PC-3 (cell line): Measurements from ENCODE around the gene WDR36. TPM values are rescaled to one million over a fixed set of nuclear protein-coding genes. Genes with fewer than 3 reads are reported as not detected.

Experiments
- ATAC-seq: fragments of 200-7000 bp; cut with Tn5 transposase; 2 replicates; pipeline ENCODE4 v1.9.1; 2020; ENCODE audit warnings: mild to moderate bottlenecking, moderate library complexity
- BruUV-seq: library from RNA; stranded (reverse); fragments of 400-500 nt; replicated peaks from 2 replicates; lab custom pipeline; 2021; lab: Mats Ljungman, UMichigan
- CTCF ChIA-PET: fragments of 300-600 bp; sonication (Branson Sonifier 250); formaldehyde crosslinking; loops from one replicate; lab custom pipeline; 2022; ENCODE audit warnings: antibody characterized with exemption; lab: Charles Lee
- POLR2A ChIA-PET: fragments of 300-600 bp; sonication (Branson Sonifier 250); formaldehyde crosslinking; loops from one replicate; lab custom pipeline; 2022; ENCODE audit warnings: antibody characterized with exemption; ENCODE audit not compliant: unreplicated experiment; lab: Charles Lee
- DNase-seq: peaks from one replicate; pipeline ENCODE4 v3.0.0-alpha.2; 2015
- H2AFZ ChIP-seq: fragments of 300-600 bp; sonication (generic); 2 replicates; pipeline ENCODE4 v1.6.0; 2016; ENCODE audit warnings: antibody characterized with exemption, low read length
- H3F3A ChIP-seq: fragments of 300-600 bp; sonication (generic); one replicate; pipeline ENCODE4 v1.6.0; 2017; ENCODE audit warnings: antibody characterized with exemption, low read length, control low read depth, mild to moderate bottlenecking; ENCODE audit not compliant: unreplicated experiment
- H3K27ac ChIP-seq: fragments of 300-600 bp; sonication (generic); 2 replicates; pipeline ENCODE4 v1.5.1; 2016; ENCODE audit warnings: mild to moderate bottlenecking, low read length
- H3K27me3 ChIP-seq: fragments of 300-600 bp; sonication (generic); 2 replicates; pipeline ENCODE4 v1.6.1; 2016; ENCODE audit warnings: low read length, mixed read lengths
- H3K36me3 ChIP-seq: fragments of 300-600 bp; sonication (generic); 2 replicates; pipeline ENCODE4 v1.6.1; 2016; ENCODE audit warnings: low read depth, mixed run types, low read length, mixed read lengths
- H3K4me1 ChIP-seq: fragments of 300-600 bp; sonication (generic); 2 replicates; pipeline ENCODE4 v1.5.1; 2016; ENCODE audit warnings: low read length; ENCODE audit not compliant: insufficient read depth
- H3K4me2 ChIP-seq: fragments of 300-600 bp; sonication (generic); 2 replicates; pipeline ENCODE4 v1.6.0; 2016; ENCODE audit warnings: low read length
- H3K4me3 ChIP-seq: fragments of 300-600 bp; sonication (generic); 2 replicates; pipeline ENCODE4 v1.5.1; 2016; ENCODE audit warnings: mild to moderate bottlenecking, low read length, mixed read lengths
- H3K79me2 ChIP-seq: fragments of 300-600 bp; sonication (generic); 2 replicates; pipeline ENCODE4 v1.6.1; 2017; ENCODE audit warnings: low read length, mixed read lengths
- H3K9ac ChIP-seq: fragments of 300-600 bp; sonication (generic); 2 replicates; pipeline ENCODE4 v1.6.0; 2016; ENCODE audit warnings: mild to moderate bottlenecking, low read length
- H3K9me2 ChIP-seq: fragments of 300-600 bp; sonication (generic); replicated peaks from 2 replicates; pipeline ENCODE4 v1.6.1; 2016; ENCODE audit warnings: mixed run types, low read length, mixed read lengths
- H3K9me3 ChIP-seq: fragments of 300-600 bp; sonication (generic); 2 replicates; pipeline ENCODE4 v1.6.1; 2016; ENCODE audit warnings: low read length, mixed read lengths
- H4K20me1 ChIP-seq: fragments of 300-600 bp; sonication (generic); 2 replicates; pipeline ENCODE4 v1.6.1; 2016; ENCODE audit warnings: low read length, mixed read lengths
- CTCF ChIP-seq: fragments of 300-600 bp; sonication (generic); conservative IDR thresholded peaks from 2 replicates; pipeline ENCODE4 v1.5.1; 2017; ENCODE audit warnings: antibody characterized with exemption, low read depth, mild to moderate bottlenecking, low read length
- EZH2 ChIP-seq: fragments of 300-600 bp; sonication (generic); IDR thresholded peaks from one replicate; pipeline ENCODE4 v1.6.1; 2017; ENCODE audit warnings: antibody characterized with exemption, mild to moderate bottlenecking, low read length; ENCODE audit not compliant: unreplicated experiment
- EZH2phosphoT487 ChIP-seq: fragments of 300-600 bp; sonication (generic); IDR thresholded peaks from 2 replicates; pipeline ENCODE4 v1.6.1; 2018; ENCODE audit warnings: mild to moderate bottlenecking, antibody characterized with exemption, low read length, borderline replicate concordance
- intact Hi-C: fragments of 100-400 bp; cut with micrococcal nuclease; formaldehyde crosslinking; loops from 2 replicates; pipeline ENCODE4 v1.9.0; 2023
- total RNA-seq: library from RNA; depleted of rRNA; stranded (reverse); fragments of >200 nt; gene quantifications from 2 replicates; pipeline ENCODE4 v1.2.3, GENCODE V29; 2014

Gene WDR36
- total RNA-seq, 1 experiment from 2014 or later, result 38.2 TPM

DNA sequence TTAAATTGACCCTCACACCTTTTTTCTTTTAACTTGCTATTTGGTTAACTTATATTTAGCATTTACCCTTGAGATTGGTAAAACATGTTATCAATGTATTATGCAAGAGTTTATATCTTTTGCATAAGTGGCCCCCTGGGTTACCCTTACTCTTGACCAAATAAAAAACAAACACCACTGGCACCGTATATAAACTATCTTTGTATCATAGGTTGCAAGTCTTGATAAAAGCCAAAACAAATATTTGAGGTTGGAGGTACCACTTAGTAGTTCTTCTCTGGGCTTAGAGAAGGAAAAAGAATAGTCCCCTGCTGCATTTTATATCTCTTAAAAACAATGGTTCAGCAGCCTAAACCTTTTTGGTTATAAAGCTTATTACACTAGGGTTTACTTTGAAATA is 61.3 kb downstream of the WDR36 start:
- Histone ChIP-seq H3K9me3 (no peaks in the 10 kb centered on the region), H2AFZ (no peak overlapping the region), H3K4me2 (no peak overlapping the region), H3F3A (no peaks in the 10 kb centered on the region), H3K4me1 (no peaks in the 10 kb centered on the region), H3K9me2 (no peaks in the 10 kb centered on the region), H4K20me1 (no peaks in the 10 kb centered on the region), H3K9ac (no peak overlapping the region), H3K4me3 (no peak overlapping the region), H3K27me3 (peaks cover 14% of the 10 kb centered on the region), H3K36me3 (no peaks in the 10 kb centered on the region), H3K79me2 (no peaks in the 10 kb centered on the region), H3K27ac (no peak overlapping the region)
- no TSS peak for BruUV-seq
- intact Hi-C loops, result no loop called here
- ChIA-PET POLR2A (no interaction called here), CTCF (no interaction called here)
- no peak for TF ChIP-seq CTCF
- TF ChIP-seq EZH2, result no peak
- TF ChIP-seq EZH2phosphoT487, result no peak
- ATAC-seq (no peak), DNase-seq (no peak)

DNA sequence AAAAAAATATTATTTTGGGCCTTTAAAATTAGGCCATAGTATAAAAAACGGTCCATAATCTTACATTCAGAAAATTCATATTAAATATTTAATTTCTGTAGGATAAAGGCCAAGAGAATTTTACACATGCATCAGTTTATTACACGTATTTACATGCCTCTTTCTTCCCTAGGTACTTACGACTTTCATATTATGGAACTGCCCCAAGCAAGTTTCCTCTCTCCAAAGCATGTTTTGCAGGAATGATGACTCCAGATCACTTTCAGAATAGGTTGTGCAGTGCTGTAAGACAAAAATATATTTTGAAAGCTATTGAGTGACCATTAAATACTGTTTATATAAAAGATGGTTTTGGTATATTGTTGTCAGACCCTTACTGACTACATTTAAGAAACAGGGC is 61.8 kb downstream of the WDR36 start:
- peaks cover 14% of the 10 kb centered on the region for H3K27me3 ChIP-seq
- no peak for DNase-seq
- H2AFZ ChIP-seq, result no peak overlapping the region
- H3K4me3 ChIP-seq, result no peak overlapping the region
- H3F3A ChIP-seq, result no peaks in the 10 kb centered on the region
- ATAC-seq, result no peak
- H3K4me2 ChIP-seq, result no peak overlapping the region
- no peaks in the 10 kb centered on the region for H3K36me3 ChIP-seq
- no peaks in the 10 kb centered on the region for H3K79me2 ChIP-seq
- H3K9me2 ChIP-seq, result no peaks in the 10 kb centered on the region
- H3K27ac ChIP-seq, result no peak overlapping the region
- intact Hi-C loops, result no loop called here
- no peaks in the 10 kb centered on the region for H4K20me1 ChIP-seq
- H3K4me1 ChIP-seq, result no peaks in the 10 kb centered on the region
- H3K9me3 ChIP-seq, result no peaks in the 10 kb centered on the region
- BruUV-seq, result no TSS peak
- TF ChIP-seq CTCF (no peak), EZH2 (no peak), EZH2phosphoT487 (no peak)
- CTCF ChIA-PET, result no interaction called here
- H3K9ac ChIP-seq, result no peak overlapping the region
- POLR2A ChIA-PET, result no interaction called here

GRCh38 chr5:111158105-111158744 is 66.1 kb downstream of the WDR36 start:
- Histone ChIP-seq H3K9ac (no peak overlapping the region), H3K4me1 (no peaks in the 10 kb centered on the region), H3K4me2 (no peak overlapping the region), H2AFZ (no peak overlapping the region), H3K36me3 (no peaks in the 10 kb centered on the region), H3K27me3 (no peaks in the 10 kb centered on the region), H3K27ac (no peak overlapping the region), H3K4me3 (no peak overlapping the region), H3K9me2 (no peaks in the 10 kb centered on the region), H4K20me1 (no peaks in the 10 kb centered on the region), H3K9me3 (no peaks in the 10 kb centered on the region), H3K79me2 (no peaks in the 10 kb centered on the region), H3F3A (no peaks in the 10 kb centered on the region)
- ChIA-PET POLR2A (no interaction called here), CTCF (interaction anchor here (0.7 kb wide), 2 partner anchors 245 to 321 kb away, joined by 3 read pairs; no protein-coding TSS in a partner anchor)
- TF ChIP-seq CTCF, result peak; percentile 98
- no peak for TF ChIP-seq EZH2
- intact Hi-C loops, result loop anchor here (1.0 to 5.0 kb wide), 5 partner anchors 121 to 989 kb away; no protein-coding TSS in a partner anchor
- DNase-seq (peak; percentile 92), ATAC-seq (peak; percentile 84)
- no TSS peak for BruUV-seq
